HG03175 (cell line): ENCODE results near the gene DHRS9.
A peak's percentile ranks its signal among the peaks of the same experiment; 100 is the strongest.
"Not testable (repeated sequence)": the region's sequence is repeated elsewhere in the genome, so short reads cannot be mapped to it uniquely, and the experiment has no call there.

Experiments used
- ATAC-seq: cut with Tn5 transposase; IDR thresholded peaks from one replicate; pipeline ENCODE4 v1.9.1; 2021; ENCODE audit warnings: mild to moderate bottlenecking, moderate library complexity; ENCODE audit not compliant: unreplicated experiment

The DHRS9 gene

GRCh38 chr2:169131587-169132512, 62.5 kb downstream of the DHRS9 start:
- peak; percentile 86 for ATAC-seq

GRCh38 chr2:169134272-169134671, 64.9 kb downstream of the DHRS9 start:
- not testable (repeated sequence) for ATAC-seq

- not testable (repeated sequence) for ATAC-seq
Observed at GRCh38 chr2:169136428-169136827, 67.1 kb downstream of the DHRS9 start.

- no peak for ATAC-seq
Observed at GRCh38 chr2:169136885-169137534, 67.6 kb downstream of the DHRS9 start.

GRCh38 chr2:169137924-169138323, 68.6 kb downstream of the DHRS9 start:
- ATAC-seq: no peak

- no peak for ATAC-seq
Observed at GRCh38 chr2:169139145-169139544, 69.8 kb downstream of the DHRS9 start.

GRCh38 chr2:169139993-169140767, 70.8 kb downstream of the DHRS9 start:
- no peak for ATAC-seq

- peak; percentile 62 for ATAC-seq
Observed at GRCh38 chr2:169141713-169142352, 72.5 kb downstream of the DHRS9 start.

GRCh38 chr2:169143998-169144397, 74.6 kb downstream of the DHRS9 start:
- no peak for ATAC-seq
